HG03060 (cell line): ENCODE data around the gene C5orf24.

ENCODE experiments used
- ATAC-seq: cut with Tn5 transposase; IDR thresholded peaks from one replicate; pipeline ENCODE4 v1.9.1; 2021; ENCODE audit warnings: low read depth, moderate number of reproducible peaks; ENCODE audit not compliant: unreplicated experiment

The C5orf24 gene

DNA sequence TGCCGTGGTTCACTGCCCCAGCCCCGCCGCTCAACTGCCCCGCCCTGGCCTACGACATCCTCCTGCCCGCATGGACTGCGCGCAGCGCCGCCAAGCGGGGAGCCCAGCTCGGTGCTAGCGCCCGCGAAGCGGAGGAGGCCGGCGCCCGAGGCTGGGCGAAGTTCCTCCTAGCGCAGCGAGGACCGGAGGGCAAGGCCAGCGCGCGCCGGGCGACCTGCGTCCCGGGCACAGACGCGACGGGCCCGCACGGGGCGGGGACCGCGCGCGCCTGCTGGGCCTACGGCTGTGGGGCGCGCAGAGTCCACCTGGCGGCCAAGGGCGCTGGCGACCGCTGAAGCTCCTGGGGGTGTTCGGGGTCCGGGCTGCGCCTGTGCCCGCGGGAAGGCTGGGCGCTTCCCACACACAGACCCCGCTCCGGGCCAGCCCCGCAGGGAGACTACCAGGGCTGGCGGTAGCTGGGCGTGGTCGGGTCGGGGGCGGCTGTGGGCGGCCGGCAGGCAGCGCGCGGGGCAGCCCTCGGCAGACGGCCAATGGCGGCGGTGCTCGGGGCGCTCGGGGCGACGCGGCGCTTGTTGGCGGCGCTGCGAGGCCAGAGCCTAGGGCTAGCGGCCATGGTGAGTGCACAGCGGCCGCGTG lies 59.0 kb downstream of the C5orf24 start, which contains the start of gene PCBD2:
TSS of gene PCBD2 (plus strand) at position 522 of the 636 bp plus-strand sequence. CDS start at position 531, 9 bp downstream.
- ATAC-seq = peak; percentile 40

DNA sequence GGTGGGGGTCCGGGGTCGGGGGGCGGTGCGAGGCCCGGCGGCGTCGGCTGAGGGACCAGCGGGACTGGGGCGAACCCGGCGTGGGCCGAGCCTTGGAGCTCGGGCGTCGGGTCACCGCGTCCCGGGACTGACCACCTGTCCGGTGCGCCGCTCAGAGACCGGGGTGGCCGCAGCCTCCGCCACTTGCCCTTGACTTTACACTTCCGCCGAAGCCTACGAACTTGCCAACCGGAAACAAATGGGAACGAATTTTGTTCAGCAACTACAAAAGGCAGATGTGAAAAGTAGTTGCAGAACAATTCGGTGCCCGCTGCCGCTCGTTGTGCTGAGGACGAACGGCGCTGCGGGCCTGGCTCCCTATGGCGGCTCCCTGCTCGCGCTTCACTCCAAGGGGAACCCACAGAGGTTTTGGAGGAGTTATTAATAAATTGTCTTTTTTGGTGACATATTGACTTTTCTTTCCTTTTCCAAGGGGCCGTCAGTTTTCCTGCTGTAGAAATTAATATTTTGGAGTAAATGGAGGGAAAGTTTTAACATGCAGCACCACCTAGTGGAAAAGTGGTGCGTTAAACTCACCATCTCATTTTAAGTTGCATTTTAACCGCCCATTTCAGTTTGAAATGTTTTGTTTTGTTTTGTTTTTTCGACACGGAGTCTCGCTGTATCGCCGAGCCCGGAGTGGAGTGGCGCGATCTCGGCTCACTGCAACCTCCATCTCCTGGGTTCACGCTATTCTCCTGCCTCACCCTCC lies 59.7 kb downstream of the C5orf24 start:
- ATAC-seq = no peak

DNA sequence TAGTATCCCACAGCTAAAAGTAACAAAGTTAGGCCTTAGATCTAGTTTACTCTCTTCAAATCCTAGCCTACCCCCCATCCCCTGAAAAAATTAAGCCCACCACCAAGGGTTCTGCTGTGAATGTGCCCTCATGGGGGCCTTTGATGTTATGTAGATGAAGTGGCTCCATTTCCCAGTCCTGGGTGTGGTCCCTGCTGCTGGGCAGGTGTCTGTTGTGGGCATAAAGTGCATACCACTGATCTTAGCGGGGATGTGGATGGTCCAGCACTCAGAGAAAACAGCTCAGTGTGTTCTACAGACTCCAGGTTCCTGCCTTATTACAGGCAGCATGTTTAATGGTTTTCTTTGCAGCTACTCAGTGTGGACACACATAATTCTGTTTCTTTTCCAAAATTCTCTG lies 61.0 kb downstream of the C5orf24 start:
- ATAC-seq = no peak
